ENCODE measurements around the gene TMC4.
A peak's percentile ranks its signal among the peaks of the same experiment; 100 is the strongest.

The TMC4 gene

DNA sequence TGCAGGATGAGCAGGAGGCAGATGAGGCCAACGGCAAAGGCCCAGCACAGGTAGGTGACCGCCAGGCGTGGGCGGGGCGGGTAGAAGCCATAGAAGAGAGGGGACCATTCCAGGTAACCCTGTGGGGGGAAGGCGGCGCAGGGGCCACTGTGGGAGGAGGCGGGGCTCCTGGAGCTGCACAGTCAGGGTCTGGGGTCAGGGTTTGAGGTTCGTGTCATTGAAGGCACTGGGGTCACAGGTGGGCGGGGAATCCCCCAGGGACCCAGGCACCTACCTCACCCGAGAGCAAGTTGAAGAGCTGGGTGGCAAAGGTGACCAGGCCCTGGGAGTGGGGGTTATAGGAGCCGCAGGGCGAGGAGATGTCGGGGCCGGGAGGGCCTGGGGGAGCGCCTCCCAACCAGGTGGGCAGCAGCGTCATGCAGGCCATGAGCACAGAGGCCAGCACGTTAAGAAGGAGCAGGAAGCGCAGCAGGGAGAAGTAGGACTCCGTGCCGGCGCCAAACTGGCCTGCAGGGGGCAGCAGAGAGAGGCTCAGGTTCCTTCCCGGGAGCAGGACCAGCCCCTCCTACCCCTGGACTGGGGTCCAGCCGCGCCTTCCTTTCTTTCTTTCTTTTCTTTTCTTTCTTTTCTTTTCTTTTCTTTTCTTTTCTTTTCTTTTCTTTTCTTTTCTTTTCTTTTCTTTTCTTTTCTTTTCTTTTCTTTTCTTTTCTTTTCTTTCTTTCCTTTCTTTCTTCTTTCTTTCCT is 4.6 kb downstream of the TMC4 start:
- TF ChIP-seq, protein P1, sequence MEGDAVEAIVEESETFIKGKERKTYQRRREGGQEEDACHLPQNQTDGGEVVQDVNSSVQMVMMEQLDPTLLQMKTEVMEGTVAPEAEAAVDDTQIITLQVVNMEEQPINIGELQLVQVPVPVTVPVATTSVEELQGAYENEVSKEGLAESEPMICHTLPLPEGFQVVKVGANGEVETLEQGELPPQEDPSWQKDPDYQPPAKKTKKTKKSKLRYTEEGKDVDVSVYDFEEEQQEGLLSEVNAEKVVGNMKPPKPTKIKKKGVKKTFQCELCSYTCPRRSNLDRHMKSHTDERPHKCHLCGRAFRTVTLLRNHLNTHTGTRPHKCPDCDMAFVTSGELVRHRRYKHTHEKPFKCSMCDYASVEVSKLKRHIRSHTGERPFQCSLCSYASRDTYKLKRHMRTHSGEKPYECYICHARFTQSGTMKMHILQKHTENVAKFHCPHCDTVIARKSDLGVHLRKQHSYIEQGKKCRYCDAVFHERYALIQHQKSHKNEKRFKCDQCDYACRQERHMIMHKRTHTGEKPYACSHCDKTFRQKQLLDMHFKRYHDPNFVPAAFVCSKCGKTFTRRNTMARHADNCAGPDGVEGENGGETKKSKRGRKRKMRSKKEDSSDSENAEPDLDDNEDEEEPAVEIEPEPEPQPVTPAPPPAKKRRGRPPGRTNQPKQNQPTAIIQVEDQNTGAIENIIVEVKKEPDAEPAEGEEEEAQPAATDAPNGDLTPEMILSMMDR (IDR thresholded peaks at IDR 0.05; ENCODE audit: insufficient read depth, low read length, poor library complexity, severe bottlenecking): peak; percentile 85
- DNase-seq (ENCODE audit: extremely low read depth, insufficient read length): peak; percentile 80

DNA sequence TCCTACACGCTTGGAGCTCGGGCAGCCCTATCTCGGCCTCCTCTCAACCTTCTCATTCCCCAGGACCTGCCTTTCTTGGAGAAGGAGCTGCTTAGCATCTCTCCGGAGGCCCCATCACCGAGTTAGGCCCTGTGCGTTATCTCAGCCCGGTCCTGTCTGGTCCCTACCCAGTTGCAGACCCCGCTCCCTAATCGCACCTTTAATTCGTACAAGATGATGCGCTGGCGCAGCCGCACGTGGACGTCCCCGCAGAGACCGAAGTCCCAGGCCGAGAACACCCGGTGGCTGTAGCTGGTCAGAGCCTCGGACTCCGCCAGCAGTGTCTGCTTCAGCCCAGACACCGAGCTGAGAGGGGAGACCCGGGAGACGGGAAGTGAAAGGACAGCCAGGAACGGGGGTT is 7.7 kb downstream of the TMC4 start:
- no peaks in the 10 kb centered on the region for H3K36me3 ChIP-seq (ENCODE audit: control insufficient read depth, insufficient read depth, low read length)
- no peak overlapping the region for H3K4me3 ChIP-seq (replicated peaks; ENCODE audit: low read depth, low read length)
- DNase-seq (ENCODE audit: extremely low read depth, insufficient read length): no peak
- H3K27me3 ChIP-seq (replicated peaks; ENCODE audit: control insufficient read depth, insufficient read depth, low read length): no peaks in the 10 kb centered on the region
- TF ChIP-seq, protein P1 (IDR thresholded peaks at IDR 0.05; ENCODE audit: insufficient read depth, low read length, poor library complexity, severe bottlenecking): no peak

More for the DNA sequence above, 4.6 kb downstream of the TMC4 start:
- no peak overlapping the region for H3K4me3 ChIP-seq (replicated peaks; ENCODE audit: low read depth, low read length)
- no peaks in the 10 kb centered on the region for H3K27me3 ChIP-seq (replicated peaks; ENCODE audit: control insufficient read depth, insufficient read depth, low read length)
- no peaks in the 10 kb centered on the region for H3K36me3 ChIP-seq (ENCODE audit: control insufficient read depth, insufficient read depth, low read length)

DNA sequence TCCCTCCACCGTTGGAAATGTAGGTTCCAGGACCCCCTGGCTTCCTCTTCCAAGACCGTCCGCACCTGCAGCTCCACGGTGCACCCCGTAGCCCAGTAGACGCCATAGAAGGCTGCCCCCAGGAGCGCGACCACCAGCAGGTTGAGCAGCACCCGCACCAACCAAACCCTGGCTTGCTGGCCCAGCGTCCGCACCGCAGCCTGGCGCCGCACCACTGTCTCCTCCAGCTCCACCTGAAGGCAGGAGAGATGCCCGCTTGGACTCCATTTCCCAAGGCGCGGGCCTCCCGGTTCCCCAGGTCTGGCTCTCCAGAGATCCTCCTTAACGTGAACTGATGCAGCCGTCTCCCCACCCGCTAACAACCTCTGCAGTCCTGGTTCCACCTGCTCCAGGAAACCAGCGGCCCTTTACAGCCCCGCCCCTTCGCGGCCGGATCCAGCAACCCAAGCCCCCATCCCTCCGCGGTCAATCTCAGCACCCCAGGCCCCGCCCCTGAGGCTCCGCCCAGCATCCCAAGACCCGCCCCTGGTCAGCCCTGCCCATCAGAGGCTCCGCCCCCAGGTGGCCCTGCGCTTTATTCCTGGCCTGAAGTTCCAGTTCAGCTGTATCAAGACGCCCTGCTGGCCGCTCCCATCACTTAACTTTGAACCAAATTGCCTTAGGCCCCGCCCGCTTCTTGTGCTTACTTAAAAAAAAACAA is 8.4 kb downstream of the TMC4 start:
- TF ChIP-seq, protein P1 (IDR thresholded peaks at IDR 0.05; ENCODE audit: insufficient read depth, low read length, poor library complexity, severe bottlenecking): no peak
- peak; percentile 77 for DNase-seq (ENCODE audit: extremely low read depth, insufficient read length)
- Histone ChIP-seq H3K36me3 (ENCODE audit: control insufficient read depth, insufficient read depth, low read length) (no peaks in the 10 kb centered on the region), H3K27me3 (replicated peaks; ENCODE audit: control insufficient read depth, insufficient read depth, low read length) (no peaks in the 10 kb centered on the region), H3K4me3 (replicated peaks; ENCODE audit: low read depth, low read length) (no peak overlapping the region)

DNA sequence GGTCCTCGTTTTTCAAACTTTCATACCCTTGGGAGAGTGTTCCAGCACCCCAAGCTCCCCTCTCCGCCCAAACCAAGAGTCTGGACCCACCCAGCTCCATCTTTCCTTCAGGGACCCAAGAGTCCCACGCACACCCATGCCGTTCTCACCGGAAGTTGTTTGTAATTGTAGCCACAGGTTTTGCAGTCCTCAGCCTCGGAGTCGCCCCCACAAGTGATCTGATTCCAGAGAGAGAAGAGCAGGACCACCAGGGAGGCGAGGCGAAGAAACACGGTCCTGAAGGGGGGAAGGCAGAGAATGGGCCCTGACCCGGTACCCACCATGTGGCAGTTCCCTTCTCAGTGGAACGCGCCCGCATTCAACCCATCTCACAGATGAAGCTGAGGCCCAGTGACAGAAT is 10.1 kb downstream of the TMC4 start:
- TF ChIP-seq, protein P1 (IDR thresholded peaks at IDR 0.05; ENCODE audit: insufficient read depth, low read length, poor library complexity, severe bottlenecking): no peak
- no peak for DNase-seq (ENCODE audit: extremely low read depth, insufficient read length)
- no peaks in the 10 kb centered on the region for H3K27me3 ChIP-seq (replicated peaks; ENCODE audit: control insufficient read depth, insufficient read depth, low read length)

DNA sequence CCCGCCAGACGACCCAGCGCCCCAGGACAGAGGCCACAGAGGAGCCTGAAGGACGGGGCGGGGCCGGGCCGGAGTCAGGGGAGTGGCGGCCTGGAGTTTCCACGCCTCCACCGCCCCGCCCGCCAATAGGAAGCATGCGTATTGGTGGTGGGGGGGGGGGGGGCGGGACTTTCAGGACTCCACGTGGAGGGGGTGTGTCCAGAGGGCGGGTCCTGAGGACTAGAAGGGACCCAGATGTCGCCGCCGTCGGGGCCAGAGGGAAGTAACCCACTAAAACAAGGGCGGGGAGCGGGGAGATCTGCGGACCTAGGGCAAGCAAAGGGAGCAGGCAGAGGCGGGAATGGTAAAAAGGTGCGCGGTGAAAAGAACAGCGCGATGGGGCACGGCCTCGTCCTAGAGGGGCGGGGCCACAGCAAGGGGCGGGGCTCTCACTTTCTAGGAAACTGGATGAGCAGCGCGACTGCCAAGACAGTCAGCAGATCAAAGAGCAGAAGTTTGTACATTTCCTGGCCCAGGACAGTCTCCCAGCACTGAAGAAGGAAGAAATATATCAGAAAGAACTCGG is 10.6 kb downstream of the TMC4 start:
- TF ChIP-seq, protein P1 (IDR thresholded peaks at IDR 0.05; ENCODE audit: insufficient read depth, low read length, poor library complexity, severe bottlenecking): no peak
- Histone ChIP-seq H3K27me3 (replicated peaks; ENCODE audit: control insufficient read depth, insufficient read depth, low read length) (no peaks in the 10 kb centered on the region), H3K4me3 (replicated peaks; ENCODE audit: low read depth, low read length) (peak overlapping the region; percentile 57), H3K36me3 (ENCODE audit: control insufficient read depth, insufficient read depth, low read length) (peaks cover 3% of the 10 kb centered on the region)
- DNase-seq (ENCODE audit: extremely low read depth, insufficient read length): peak; percentile 81

More for the DNA sequence above, 10.1 kb downstream of the TMC4 start:
- Histone ChIP-seq H3K36me3 (ENCODE audit: control insufficient read depth, insufficient read depth, low read length) (peaks cover 3% of the 10 kb centered on the region), H3K4me3 (replicated peaks; ENCODE audit: low read depth, low read length) (no peak overlapping the region)
